Endothelial cell of umbilical vein (primary cell): ENCODE results near the gene SIN3A. TPM values are rescaled to one million over a fixed set of nuclear protein-coding genes. Genes with fewer than 3 reads are reported as not detected.

ENCODE experiments used
- BruUV-seq: library from RNA; stranded (reverse); fragments of 400-500 nt; replicated peaks from 2 replicates; lab custom pipeline; 2021; lab: Mats Ljungman, UMichigan
- CTCF ChIA-PET: fragments of 300-600, 350-600 bp; sonication (Branson Sonifier 250); formaldehyde crosslinking; loops from one replicate; lab custom pipeline; 2021; ENCODE audit warnings: antibody characterized with exemption, inconsistent platforms; lab: Charles Lee
- POLR2A ChIA-PET: fragments of 300-600, 350-600 bp; sonication (Branson Sonifier 250); formaldehyde crosslinking; loops from one replicate; lab custom pipeline; 2021; ENCODE audit warnings: antibody characterized with exemption, inconsistent platforms; lab: Charles Lee
- DNase-seq: peaks from one replicate; pipeline ENCODE4 v3.0.0-alpha.2; 2011; ENCODE audit warnings: low read depth, low spot score
- FAIRE-seq: peaks from 2 replicates; lab custom pipeline; 2011; peaks lifted over from hg19 to GRCh38; lab: Jason Lieb, UNC
- H2AFZ ChIP-seq: 2 replicates; pipeline ENCODE4 v1.6.0; 2012; ENCODE audit warnings: low read depth, low read length, control low read depth, inconsistent platforms
- H3K27ac ChIP-seq: 2 replicates; pipeline ENCODE4 v1.5.1; 2011; ENCODE audit warnings: low read depth, mild to moderate bottlenecking, control low read depth, low read length, moderate library complexity; ENCODE audit not compliant: insufficient read depth
- H3K27me3 ChIP-seq, 2 experiments: 2 replicates each; pipeline versions ENCODE4 v1.6.0 to v1.6.1; 2011; ENCODE audit warnings: low read length in 2 of 2, mixed read lengths in 1 of 2; ENCODE audit not compliant: control insufficient read depth in 2 of 2, insufficient read depth in 2 of 2
- H3K36me3 ChIP-seq, 2 experiments: 2 replicates in 1 of 2; 3 replicates in 1 of 2; pipeline ENCODE4 v1.5.1; 2011; ENCODE audit warnings: low read length in 2 of 2, mild to moderate bottlenecking in 1 of 2, moderate library complexity in 1 of 2; ENCODE audit not compliant: control insufficient read depth in 2 of 2, insufficient read depth in 2 of 2; ENCODE audit errors: extremely low read depth in 1 of 2
- H3K4me1 ChIP-seq: 3 replicates; pipeline ENCODE4 v1.5.1; 2011; ENCODE audit warnings: mild to moderate bottlenecking, low read length; ENCODE audit not compliant: control insufficient read depth, insufficient read depth; ENCODE audit errors: extremely low read depth
- H3K4me2 ChIP-seq: 2 replicates; pipeline ENCODE4 v1.6.1; 2011; ENCODE audit warnings: low read length, control low read depth, mixed read lengths; ENCODE audit not compliant: insufficient read depth
- H3K4me3 ChIP-seq, 3 experiments: fragments of 200-600 bp in 1 of 3; sonication (generic), shearing (Covaris generic) in 1 of 3; replicated peaks in 1 of 3; 2 replicates each; pipeline ENCODE4 v1.5.1; 2011 to 2016; ENCODE audit warnings: control low read depth in 3 of 3, low read length in 3 of 3, mild to moderate bottlenecking in 2 of 3, inconsistent platforms in 1 of 3, low read depth in 1 of 3, moderate library complexity in 1 of 3; ENCODE audit not compliant: insufficient read depth in 1 of 3
- H3K79me2 ChIP-seq: 2 replicates; pipeline ENCODE4 v1.6.0; 2012; ENCODE audit warnings: low read length, inconsistent platforms; ENCODE audit not compliant: control insufficient read depth, insufficient read depth
- H3K9ac ChIP-seq: replicated peaks from 2 replicates; pipeline ENCODE3; 2011; ENCODE audit warnings: low read length, control low read depth; ENCODE audit not compliant: insufficient read depth; ENCODE audit errors: extremely low read depth
- H3K9me1 ChIP-seq: replicated peaks from 3 replicates; pipeline ENCODE4 v1.6.0; 2011; ENCODE audit warnings: mild to moderate bottlenecking, low read length; ENCODE audit not compliant: control insufficient read depth, insufficient read depth; ENCODE audit errors: extremely low read depth
- H3K9me3 ChIP-seq: replicated peaks from 2 replicates; pipeline ENCODE4 v1.5.1; 2012; ENCODE audit warnings: low read length, inconsistent platforms; ENCODE audit not compliant: control insufficient read depth, insufficient read depth
- H4K20me1 ChIP-seq: replicated peaks from 2 replicates; pipeline ENCODE3; 2011; ENCODE audit warnings: mild to moderate bottlenecking, low read length; ENCODE audit not compliant: control insufficient read depth, insufficient read depth; ENCODE audit errors: extremely low read depth
- FOS ChIP-seq: IDR thresholded peaks from 2 replicates; pipeline ENCODE4 v1.6.1; 2011; ENCODE audit warnings: mild to moderate bottlenecking, low read length, moderate library complexity, borderline replicate concordance; ENCODE audit not compliant: insufficient read depth
- JUN ChIP-seq: IDR thresholded peaks from 2 replicates; pipeline ENCODE4 v1.6.1; 2011; ENCODE audit warnings: borderline replicate concordance, low read depth; ENCODE audit not compliant: insufficient read length, insufficient read depth
- MYC ChIP-seq: IDR thresholded peaks from one replicate; pipeline ENCODE4 v1.6.1; 2011; ENCODE audit warnings: mild to moderate bottlenecking, low read depth, low read length
- POLR2A ChIP-seq: IDR thresholded peaks from 2 replicates; pipeline ENCODE4 v1.6.1; 2012; ENCODE audit warnings: low read depth, mild to moderate bottlenecking, control low read depth, low read length
- POLR2AphosphoS5 ChIP-seq: IDR thresholded peaks from 2 replicates; pipeline ENCODE4 v1.6.1; 2012; ENCODE audit warnings: low read depth, mild to moderate bottlenecking, control low read depth, low read length, moderate library complexity; ENCODE audit not compliant: insufficient read depth
- dilution Hi-C: fragments of 300-500 bp; cut with MboI; formaldehyde crosslinking; loops from one replicate; pipeline ENCODE4 v1.15.0; 2019; ENCODE audit warnings: low sequenced_read_pairs; ENCODE audit not compliant: extremely low pct_ligation_motif_present
- intact Hi-C: fragments of 100-400 bp; cut with micrococcal nuclease; formaldehyde crosslinking; loops from one replicate; pipeline ENCODE4 v1.10.0; 2022
- polyA plus RNA-seq, 4 experiments: library from polyadenylated mRNA; depleted of rRNA in 3 of 4; stranded (reverse) in 3 of 4; unstranded in 1 of 4; fragments of >200 nt; gene quantifications; 2 replicates each; pipeline versions ENCODE4 v1.2.1 to v1.2.3, GENCODE V29; 2011 to 2012; ENCODE audit warnings: missing spikeins in 1 of 4
- total RNA-seq: library from RNA; stranded (reverse); gene quantifications from 2 replicates; pipeline ENCODE4 v1.2.3, GENCODE V29; 2021
- TF ChIP-seq, protein P1 (sequence below): IDR thresholded peaks from 2 replicates; pipeline ENCODE4 v1.6.1; 2011; ENCODE audit not compliant: insufficient read depth, insufficient read length
- TF ChIP-seq, protein P2 (sequence below), 2 donors: IDR thresholded peaks; 1 replicate in 1 of 2; 2 replicates in 1 of 2; pipeline ENCODE4 v1.5.1; 2011; ENCODE audit warnings: low read length in 2 of 2, mild to moderate bottlenecking in 2 of 2, moderate library complexity in 2 of 2, control low read depth in 1 of 2, inconsistent platforms in 1 of 2, low read depth in 1 of 2; ENCODE audit not compliant: insufficient read depth in 1 of 2; ENCODE audit errors: extremely low read depth in 1 of 2

Gene SIN3A
- total and polyA plus RNA-seq, 2 donors (not counting 3 experiments of a cell fraction or from before 2014, with no cell fraction given) = 30.6 to 44.5 TPM

DNA sequence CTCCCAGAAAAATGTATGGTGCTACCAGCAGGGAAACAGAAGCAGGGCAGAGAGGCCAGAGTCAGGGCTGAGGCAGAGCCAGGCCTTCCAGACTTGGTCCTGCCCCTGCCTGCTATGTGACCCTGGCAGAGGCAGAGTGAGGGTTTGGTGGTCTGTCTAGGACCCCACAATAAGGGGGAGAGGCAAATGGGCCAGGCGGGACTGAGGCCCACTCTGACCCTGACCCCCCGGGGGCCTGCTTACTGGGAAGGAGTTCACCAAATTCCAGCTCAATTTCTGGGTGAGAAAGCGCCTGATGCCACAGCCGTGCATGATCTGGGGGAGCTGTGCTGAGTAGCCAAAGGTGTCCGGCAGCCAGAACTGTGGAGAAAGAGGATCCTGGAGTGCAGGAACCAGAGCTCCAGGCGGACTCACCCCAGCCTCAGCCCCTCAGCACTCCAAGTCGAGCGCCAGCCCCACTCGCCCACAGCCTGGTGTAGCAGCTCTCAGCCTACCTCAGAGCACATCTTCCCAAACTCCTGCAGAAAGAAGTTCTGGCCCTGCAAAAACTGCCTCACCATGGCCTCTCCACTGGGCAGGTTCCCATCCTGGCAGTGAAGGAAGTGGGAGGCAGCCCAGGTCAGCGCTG is 90.0 kb downstream of the SIN3A start:
- Histone ChIP-seq H3K9ac (no peak overlapping the region), H3K4me3 (no peak overlapping the region), H2AFZ (no peak overlapping the region), H3K27me3 (no peaks in the 10 kb centered on the region), H3K79me2 (no peaks in the 10 kb centered on the region), H3K27ac (no peak overlapping the region), H4K20me1 (no peaks in the 10 kb centered on the region), H3K4me2 (no peak overlapping the region), H3K4me1 (no peaks in the 10 kb centered on the region), H3K9me3 (no peaks in the 10 kb centered on the region), H3K36me3 (peaks cover 4 to 57% of the 10 kb centered on the region in 2 experiments), H3K9me1 (no peaks in the 10 kb centered on the region)
- dilution Hi-C loops (no loop called here), intact Hi-C loops (loop anchor here (10.0 kb wide), 1 partner anchor 443 kb away; no protein-coding TSS in a partner anchor)
- POLR2A ChIA-PET = interaction anchor here (0.5 kb wide), 1 partner anchor 659 kb away, joined by 5 read pairs; no protein-coding TSS in a partner anchor
- no TSS peak for BruUV-seq
- CTCF ChIA-PET = no interaction called here
- FAIRE-seq (no peak), DNase-seq (no peak)
- TF ChIP-seq FOS = no peak
- no peak for TF ChIP-seq MYC
- TF ChIP-seq POLR2A = no peak
- no peak for TF ChIP-seq POLR2AphosphoS5

DNA sequence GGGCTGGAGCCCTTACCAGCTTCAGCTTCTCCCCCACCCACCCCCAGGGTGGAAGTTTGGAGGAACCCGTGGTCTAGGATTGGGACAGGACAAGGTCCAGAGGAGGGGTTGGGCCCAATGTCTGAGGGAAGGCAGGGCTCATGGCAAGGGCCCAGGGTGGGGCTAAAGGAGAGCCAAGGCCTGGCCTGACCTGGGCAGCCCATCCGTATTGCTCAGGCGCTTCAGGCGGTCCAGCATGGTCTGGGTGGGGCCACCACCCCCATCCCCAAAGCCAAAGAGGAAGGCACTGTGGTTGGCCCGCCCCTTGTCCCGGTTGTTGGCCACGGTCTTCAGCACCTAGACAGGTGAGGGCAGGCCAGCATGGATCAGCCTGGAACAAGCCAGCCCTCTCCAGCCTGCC is 90.6 kb downstream of the SIN3A start:
- H3K79me2 ChIP-seq = no peaks in the 10 kb centered on the region
- no peak overlapping the region for H3K4me2 ChIP-seq
- no peak overlapping the region for H3K4me3 ChIP-seq
- H4K20me1 ChIP-seq = no peaks in the 10 kb centered on the region
- H3K9ac ChIP-seq = no peak overlapping the region
- no peaks in the 10 kb centered on the region for H3K27me3 ChIP-seq
- DNase-seq (no peak), FAIRE-seq (no peak)
- no TSS peak for BruUV-seq
- H3K27ac ChIP-seq = no peak overlapping the region
- TF ChIP-seq, protein P1, sequence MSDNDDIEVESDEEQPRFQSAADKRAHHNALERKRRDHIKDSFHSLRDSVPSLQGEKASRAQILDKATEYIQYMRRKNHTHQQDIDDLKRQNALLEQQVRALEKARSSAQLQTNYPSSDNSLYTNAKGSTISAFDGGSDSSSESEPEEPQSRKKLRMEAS = no peak
- no peak for TF ChIP-seq JUN
- no peak for TF ChIP-seq MYC
- TF ChIP-seq, protein P2, sequence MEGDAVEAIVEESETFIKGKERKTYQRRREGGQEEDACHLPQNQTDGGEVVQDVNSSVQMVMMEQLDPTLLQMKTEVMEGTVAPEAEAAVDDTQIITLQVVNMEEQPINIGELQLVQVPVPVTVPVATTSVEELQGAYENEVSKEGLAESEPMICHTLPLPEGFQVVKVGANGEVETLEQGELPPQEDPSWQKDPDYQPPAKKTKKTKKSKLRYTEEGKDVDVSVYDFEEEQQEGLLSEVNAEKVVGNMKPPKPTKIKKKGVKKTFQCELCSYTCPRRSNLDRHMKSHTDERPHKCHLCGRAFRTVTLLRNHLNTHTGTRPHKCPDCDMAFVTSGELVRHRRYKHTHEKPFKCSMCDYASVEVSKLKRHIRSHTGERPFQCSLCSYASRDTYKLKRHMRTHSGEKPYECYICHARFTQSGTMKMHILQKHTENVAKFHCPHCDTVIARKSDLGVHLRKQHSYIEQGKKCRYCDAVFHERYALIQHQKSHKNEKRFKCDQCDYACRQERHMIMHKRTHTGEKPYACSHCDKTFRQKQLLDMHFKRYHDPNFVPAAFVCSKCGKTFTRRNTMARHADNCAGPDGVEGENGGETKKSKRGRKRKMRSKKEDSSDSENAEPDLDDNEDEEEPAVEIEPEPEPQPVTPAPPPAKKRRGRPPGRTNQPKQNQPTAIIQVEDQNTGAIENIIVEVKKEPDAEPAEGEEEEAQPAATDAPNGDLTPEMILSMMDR (IDR thresholded peaks at IDR 0.05; ENCODE audit: extremely low read depth in 1 of 2, insufficient read depth in 1 of 2, low read depth in 1 of 2, low read length in 2 of 2) = no peak
- intact Hi-C loops (loop anchor here (10.0 kb wide), 1 partner anchor 444 kb away; no protein-coding TSS in a partner anchor), dilution Hi-C loops (no loop called here)
- no peaks in the 10 kb centered on the region for H3K4me1 ChIP-seq
- no peaks in the 10 kb centered on the region for H3K9me1 ChIP-seq
- peaks cover 4 to 58% of the 10 kb centered on the region in 2 experiments for H3K36me3 ChIP-seq
- ChIA-PET POLR2A (no interaction called here), CTCF (interaction anchor here (2.3 kb wide), 1 partner anchor 8 kb away, joined by 9 read pairs; the partner anchor contains the start of gene MAN2C1)
- H2AFZ ChIP-seq = no peak overlapping the region
- H3K9me3 ChIP-seq = no peaks in the 10 kb centered on the region
